ENCODE measurements around the gene PRR12. TPM values are rescaled to one million over a fixed set of nuclear protein-coding genes. Genes with fewer than 3 reads are reported as not detected.

Gene PRR12
- total RNA-seq, 3 donors from 2014 or later = 24.2 to 37.3 (median 26.2) TPM

DNA sequence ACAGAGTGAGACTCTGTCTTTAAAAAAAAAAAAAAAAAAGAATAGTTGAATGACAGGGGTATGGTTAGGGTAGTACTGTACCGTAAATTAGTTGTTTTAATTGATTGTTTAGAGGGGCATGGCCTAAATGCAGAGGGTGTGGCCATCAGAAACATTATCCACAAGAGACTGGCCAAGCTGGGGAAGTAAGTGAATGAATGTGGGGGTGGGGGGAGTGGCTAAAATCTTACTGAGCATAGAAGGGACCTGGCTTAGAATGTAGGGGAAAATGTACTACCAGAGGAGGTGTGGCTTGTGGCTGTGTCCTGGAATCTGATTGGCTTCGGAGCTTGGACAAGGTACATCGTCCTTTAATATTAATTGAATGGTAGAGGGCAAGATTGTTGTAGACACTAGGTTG, 78.5 kb downstream of the PRR12 start:
- ATAC-seq (no peak), DNase-seq (no peak)
- TF ChIP-seq, protein P1, sequence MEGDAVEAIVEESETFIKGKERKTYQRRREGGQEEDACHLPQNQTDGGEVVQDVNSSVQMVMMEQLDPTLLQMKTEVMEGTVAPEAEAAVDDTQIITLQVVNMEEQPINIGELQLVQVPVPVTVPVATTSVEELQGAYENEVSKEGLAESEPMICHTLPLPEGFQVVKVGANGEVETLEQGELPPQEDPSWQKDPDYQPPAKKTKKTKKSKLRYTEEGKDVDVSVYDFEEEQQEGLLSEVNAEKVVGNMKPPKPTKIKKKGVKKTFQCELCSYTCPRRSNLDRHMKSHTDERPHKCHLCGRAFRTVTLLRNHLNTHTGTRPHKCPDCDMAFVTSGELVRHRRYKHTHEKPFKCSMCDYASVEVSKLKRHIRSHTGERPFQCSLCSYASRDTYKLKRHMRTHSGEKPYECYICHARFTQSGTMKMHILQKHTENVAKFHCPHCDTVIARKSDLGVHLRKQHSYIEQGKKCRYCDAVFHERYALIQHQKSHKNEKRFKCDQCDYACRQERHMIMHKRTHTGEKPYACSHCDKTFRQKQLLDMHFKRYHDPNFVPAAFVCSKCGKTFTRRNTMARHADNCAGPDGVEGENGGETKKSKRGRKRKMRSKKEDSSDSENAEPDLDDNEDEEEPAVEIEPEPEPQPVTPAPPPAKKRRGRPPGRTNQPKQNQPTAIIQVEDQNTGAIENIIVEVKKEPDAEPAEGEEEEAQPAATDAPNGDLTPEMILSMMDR (IDR thresholded peaks at IDR 0.05) = no peak
- intact Hi-C loops (cut with DNase I, micrococcal nuclease) = no loop called here
- Histone ChIP-seq H3K4me3 (no peak overlapping the region), H3K36me3 (ENCODE audit: low read depth) (no peaks in the 10 kb centered on the region), H3K4me1 (ENCODE audit: low read depth) (peaks cover 12% of the 10 kb centered on the region), H3K9me3 (no peaks in the 10 kb centered on the region)

- TF ChIP-seq, protein P1 (IDR thresholded peaks at IDR 0.05) = peak; percentile 84
- H3K4me1 ChIP-seq (ENCODE audit: low read depth) = peaks cover 13% of the 10 kb centered on the region
- H3K4me3 ChIP-seq = no peak overlapping the region
- ATAC-seq = peak; percentile 45
- DNase-seq = peak; percentile 81 to 87 (median 83)
- intact Hi-C loops (cut with DNase I, micrococcal nuclease) = no loop called here
- H3K9me3 ChIP-seq = no peaks in the 10 kb centered on the region
- H3K36me3 ChIP-seq (ENCODE audit: low read depth) = peaks cover 6% of the 10 kb centered on the region
Observed at GRCh38 chr19:49672131-49672919, 81.3 kb downstream of the PRR12 start.

Other genes starting within 250 kb of the PRR12 start
- gene TEAD2, start 228.8 kb upstream of the PRR12 start, total RNA-seq = 10 to 100 TPM in 2 of 3 donors, 1 to 10 TPM in 1; 9.8 to 64.0 (median 21.8) TPM
- under 1 TPM in 1 of 3 donors, not detected in 2; 0.44 TPM for gene DKKL1, start 227.3 kb upstream of the PRR12 start, total RNA-seq
- gene KASH5, start 202.9 kb upstream of the PRR12 start, total RNA-seq = not detected
- gene PTH2, start 167.7 kb upstream of the PRR12 start, total RNA-seq = not detected
- gene GFY, start 165.8 kb upstream of the PRR12 start, total RNA-seq = not detected
- 1 to 10 TPM in 1 of 3 donors, under 1 TPM in 2; 0.20 to 1.0 (median 0.51) TPM for gene SLC17A7, start 149.7 kb upstream of the PRR12 start, total RNA-seq
- 10 to 100 TPM; 65.2 to 78.7 (median 76.6) TPM for gene PIH1D1, start 139.4 kb upstream of the PRR12 start, total RNA-seq
- gene ALDH16A1, start 138.0 kb upstream of the PRR12 start, total RNA-seq = 10 to 100 TPM; 31.2 to 36.4 (median 36.3) TPM
- gene FLT3LG, start 117.0 kb upstream of the PRR12 start, total RNA-seq = 10 to 100 TPM in 1 of 3 donors, 1 to 10 TPM in 2; 3.3 to 14.8 (median 7.8) TPM
- 1,000 to 10,000 TPM; 2,162 to 2,782 (median 2,296) TPM for gene RPL13A, start 103.6 kb upstream of the PRR12 start, total RNA-seq
- gene RPS11, start 94.7 kb upstream of the PRR12 start, total RNA-seq = 1,000 to 10,000 TPM; 1,414 to 1,682 (median 1,521) TPM
- gene FCGRT, start 78.5 kb upstream of the PRR12 start, total RNA-seq = 100 to 1,000 TPM; 308 to 537 (median 450) TPM
- gene RCN3, start 63.2 kb upstream of the PRR12 start, total RNA-seq = 10 to 100 TPM; 28.5 to 42.2 (median 34.0) TPM
- gene NOSIP, start 10.6 kb upstream of the PRR12 start, total RNA-seq = 10 to 100 TPM; 59.2 to 72.5 (median 66.3) TPM
- gene PRRG2, start 9.9 kb upstream of the PRR12 start, total RNA-seq = 10 to 100 TPM in 2 of 3 donors, 1 to 10 TPM in 1; 9.1 to 25.1 (median 18.9) TPM
- gene RRAS, start 49.0 kb downstream of the PRR12 start, total RNA-seq = 10 to 100 TPM; 43.9 to 89.8 (median 48.6) TPM
- 10 to 100 TPM; 55.5 to 75.0 (median 56.1) TPM for gene SCAF1, start 51.0 kb downstream of the PRR12 start, total RNA-seq
- gene IRF3, start 74.7 kb downstream of the PRR12 start, total RNA-seq = 100 to 1,000 TPM in 1 of 3 donors, 10 to 100 TPM in 2; 76.1 to 119 (median 90.1) TPM
- 10 to 100 TPM in 2 of 3 donors, 1 to 10 TPM in 1; 9.6 to 20.8 (median 16.3) TPM for gene BCL2L12, start 74.8 kb downstream of the PRR12 start, total RNA-seq
- 100 to 1,000 TPM in 1 of 3 donors, 10 to 100 TPM in 2; 68.1 to 101 (median 94.8) TPM for gene PRMT1, start 86.1 kb downstream of the PRR12 start, total RNA-seq
- gene ADM5, start 98.4 kb downstream of the PRR12 start, total RNA-seq = 1 to 10 TPM in 2 of 3 donors, under 1 TPM in 1; 0.69 to 1.3 (median 1.2) TPM
- 1 to 10 TPM; 1.9 to 7.6 (median 2.2) TPM for gene CPT1C, start 99.9 kb downstream of the PRR12 start, total RNA-seq
- under 1 TPM in 1 of 3 donors, not detected in 2; 0.35 TPM for gene TSKS, start 172.1 kb downstream of the PRR12 start, total RNA-seq
- gene AP2A1, start 175.8 kb downstream of the PRR12 start, total RNA-seq = 10 to 100 TPM; 73.6 to 84.8 (median 82.5) TPM
- gene FUZ, start 222.1 kb downstream of the PRR12 start, total RNA-seq = 10 to 100 TPM in 2 of 3 donors, 1 to 10 TPM in 1; 6.6 to 21.0 (median 11.9) TPM
- 10 to 100 TPM; 54.7 to 57.4 (median 55.2) TPM for gene MED25, start 227.1 kb downstream of the PRR12 start, total RNA-seq